ENCODE results near the gene KDM2B. TPM values are rescaled to one million over a fixed set of nuclear protein-coding genes. Genes with fewer than 3 reads are reported as not detected.

Gene KDM2B
- total RNA-seq, 2 donors from 2014 or later = 18.1 to 39.3 TPM

GRCh38 chr12:121543786-121544185 is 37.0 kb downstream of the KDM2B start:
- Histone ChIP-seq H3K4me1 (replicated peaks) (no peaks in the 10 kb centered on the region), H3K36me3 (no peaks in the 10 kb centered on the region), H3K27me3 (replicated peaks; ENCODE audit: insufficient read depth) (no peaks in the 10 kb centered on the region), H3K4me3 (no peak overlapping the region), H3K27ac (no peak overlapping the region), H3K9me3 (no peaks in the 10 kb centered on the region)
- TF ChIP-seq POLR2AphosphoS5 (IDR thresholded peaks at IDR 0.05) = no peak
- no peak for TF ChIP-seq CTCF (IDR thresholded peaks at IDR 0.05)
- TF ChIP-seq POLR2A (IDR thresholded peaks at IDR 0.05) = no peak
- 90% methylated on average over 8 of the region's 8 CpGs for WGBS
- no peak for DNase-seq (ENCODE audit: low spot score)
- intact Hi-C loops (cut with DNase I) = no loop called here

- intact Hi-C loops (cut with DNase I) = no loop called here
- Histone ChIP-seq H3K4me3 (no peak overlapping the region), H3K27me3 (replicated peaks; ENCODE audit: insufficient read depth) (no peaks in the 10 kb centered on the region), H3K36me3 (no peaks in the 10 kb centered on the region), H3K27ac (no peak overlapping the region), H3K9me3 (no peaks in the 10 kb centered on the region), H3K4me1 (replicated peaks) (peaks cover 4% of the 10 kb centered on the region)
- TF ChIP-seq POLR2AphosphoS5 (IDR thresholded peaks at IDR 0.05) = no peak
- TF ChIP-seq POLR2A (IDR thresholded peaks at IDR 0.05) = no peak
- no peak for TF ChIP-seq CTCF (IDR thresholded peaks at IDR 0.05)
- no peak for DNase-seq (ENCODE audit: low spot score)
- WGBS = 95% methylated on average over 6 of the region's 6 CpGs
These were observed 40.9 kb downstream of the KDM2B start for GRCh38 chr12:121539908-121540307.

- no peaks in the 10 kb centered on the region for H3K9me3 ChIP-seq
- H3K27ac ChIP-seq = no peak overlapping the region
- TF ChIP-seq CTCF (IDR thresholded peaks at IDR 0.05) = no peak
- no peak for TF ChIP-seq POLR2AphosphoS5 (IDR thresholded peaks at IDR 0.05)
- TF ChIP-seq POLR2A (IDR thresholded peaks at IDR 0.05) = no peak
- no peaks in the 10 kb centered on the region for H3K27me3 ChIP-seq (replicated peaks; ENCODE audit: insufficient read depth)
- intact Hi-C loops (cut with DNase I) = no loop called here
- no peak for DNase-seq (ENCODE audit: low spot score)
- WGBS = 56% methylated on average over 4 of the region's 5 CpGs
- no peaks in the 10 kb centered on the region for H3K36me3 ChIP-seq
- peaks cover 4% of the 10 kb centered on the region for H3K4me1 ChIP-seq (replicated peaks)
- H3K4me3 ChIP-seq = no peak overlapping the region
These were observed 42.1 kb downstream of the KDM2B start for GRCh38 chr12:121538699-121539061.

GRCh38 chr12:121537814-121538698 is 42.8 kb downstream of the KDM2B start:
- H3K4me1 ChIP-seq (replicated peaks) = peaks cover 4% of the 10 kb centered on the region
- WGBS = 3% methylated on average over 48 of the region's 83 CpGs
- TF ChIP-seq CTCF (IDR thresholded peaks at IDR 0.05) (no peak), POLR2AphosphoS5 (IDR thresholded peaks at IDR 0.05) (no peak), POLR2A (IDR thresholded peaks at IDR 0.05) (no peak)
- intact Hi-C loops (cut with DNase I) = loop anchor here (2.0 kb wide), 1 partner anchor 37 kb away; no protein-coding TSS in a partner anchor
- H3K27ac ChIP-seq = peak overlapping the region; percentile 76 to 82
- H3K4me3 ChIP-seq = peak overlapping the region; percentile 50 to 51
- no peak for DNase-seq (ENCODE audit: low spot score)
- no peaks in the 10 kb centered on the region for H3K36me3 ChIP-seq
- no peaks in the 10 kb centered on the region for H3K9me3 ChIP-seq
- H3K27me3 ChIP-seq (replicated peaks; ENCODE audit: insufficient read depth) = no peaks in the 10 kb centered on the region

All from prostate gland (tissue), 2 donors.